AG04450 (cell line): Measurements from ENCODE around the gene NPRL2. TPM values are rescaled to one million over a fixed set of nuclear protein-coding genes. Genes with fewer than 3 reads are reported as not detected.
A peak's percentile ranks its signal among the peaks of the same experiment; 100 is the strongest.

Experiments used
- CTCF ChIA-PET: fragments of 300-600, 350-600 bp; formaldehyde crosslinking; extraction: SDS; loops from one replicate; lab custom pipeline; 2022; ENCODE audit warnings: antibody characterized with exemption, inconsistent platforms; lab: Charles Lee
- POLR2A ChIA-PET: fragments of 350-600 bp; formaldehyde crosslinking; extraction: SDS; loops from one replicate; lab custom pipeline; 2021; ENCODE audit warnings: antibody characterized with exemption, inconsistent platforms; lab: Yijun Ruan, JAX
- DNase-seq: peaks from one replicate; pipeline ENCODE4 v3.0.0-alpha.2; 2011; ENCODE audit warnings: low read depth, low spot score
- H3K27ac ChIP-seq: one replicate; pipeline ENCODE4 v1.5.1; 2012; ENCODE audit warnings: low read depth, low read length, control low read depth
- H3K27me3 ChIP-seq: one replicate; pipeline ENCODE4 v1.6.0; 2012; ENCODE audit warnings: low read length; ENCODE audit not compliant: control insufficient read depth, insufficient read depth
- H3K4me3 ChIP-seq: 2 replicates; pipeline ENCODE4 v1.5.1; 2011; ENCODE audit warnings: mild to moderate bottlenecking, low read depth, low read length, control low read depth
- H3K9me3 ChIP-seq: 2 replicates; pipeline ENCODE4 v1.5.1; 2012; ENCODE audit warnings: low read length; ENCODE audit not compliant: control insufficient read depth, insufficient read depth
- CTCF ChIP-seq: IDR thresholded peaks from 2 replicates; pipeline ENCODE4 v1.5.1; 2011; ENCODE audit warnings: low read depth, low read length, control low read depth, inconsistent platforms
- polyA minus RNA-seq: library from RNA; depleted of rRNA, polyadenylated mRNA; stranded (reverse); fragments of >200 nt; gene quantifications from 2 replicates; pipeline ENCODE4 v1.2.3, GENCODE V29; 2011; rRNA and poly(A)+ RNA removed
- polyA plus RNA-seq: library from polyadenylated mRNA; depleted of rRNA; stranded (reverse); fragments of >200 nt; gene quantifications from 2 replicates; pipeline ENCODE4 v1.2.3, GENCODE V29; 2011; rRNA removed

NPRL2 gene
- polyA plus RNA-seq (25.6 and 30.2 TPM in 2 replicates), polyA minus RNA-seq (23.7 and 34.8 TPM in 2 replicates)

GRCh38 chr3:50350527-50351322 lies at the start of gene NPRL2, which contains the start of gene CYB561D2:
TSS of gene NPRL2 (minus strand) at chr3:50350775. CDS start at chr3:50350652, 123 bp downstream.
TSS of gene CYB561D2 (plus strand) at chr3:50350862. CDS start at chr3:50351434, 572 bp downstream.
- POLR2A ChIA-PET: interaction anchor here (0.8 to 1.8 kb wide), 6 partner anchors 9 to 218 kb away, joined by 3 to 11 read pairs (median 5); partner anchors contain the start of genes HYAL3, NAA80, RASSF1 and TMEM115
- CTCF ChIA-PET: interaction anchor here (1.0 to 6.7 kb wide), 4 partner anchors 192 to 264 kb away, joined by 3 to 76 read pairs (median 29); no protein-coding TSS in a partner anchor
- peak within 1 kb of the TSS; percentile 97 for H3K4me3 ChIP-seq
- H3K27ac ChIP-seq: peak within 1 kb of the TSS; percentile 80
- DNase-seq: peak; percentile 72
- H3K9me3 ChIP-seq: no peaks in the 10 kb centered on the region
- no peak for TF ChIP-seq CTCF
- no peaks in the 10 kb centered on the region for H3K27me3 ChIP-seq

- Histone ChIP-seq H3K9me3 (no peaks in the 10 kb centered on the region; the same call in 1 of the 2 replicates), H3K27me3 (peaks cover 25% of the 10 kb centered on the region), H3K27ac (no peak overlapping the region), H3K4me3 (no peak overlapping the region)
- ChIA-PET POLR2A (no interaction called here), CTCF (no interaction called here)
- TF ChIP-seq CTCF: no peak
- DNase-seq: no peak
These were observed 45.9 kb upstream of the NPRL2 start for GRCh38 chr3:50396502-50396901.

GRCh38 chr3:50395070-50395860 lies 44.7 kb upstream of the NPRL2 start:
- DNase-seq: no peak
- Histone ChIP-seq H3K9me3 (no peaks in the 10 kb centered on the region; the same call in 1 of the 2 replicates), H3K4me3 (no peak overlapping the region), H3K27me3 (peaks cover 24% of the 10 kb centered on the region), H3K27ac (no peak overlapping the region)
- TF ChIP-seq CTCF: no peak
- POLR2A ChIA-PET: no interaction called here
- CTCF ChIA-PET: no interaction called here

GRCh38 chr3:50393061-50393460 lies 42.5 kb upstream of the NPRL2 start:
- no peak overlapping the region for H3K4me3 ChIP-seq
- peaks cover 24% of the 10 kb centered on the region for H3K27me3 ChIP-seq
- no peaks in the 10 kb centered on the region; the same call in 1 of the 2 replicates for H3K9me3 ChIP-seq
- no peak overlapping the region for H3K27ac ChIP-seq
- CTCF ChIA-PET: no interaction called here
- POLR2A ChIA-PET: no interaction called here
- DNase-seq: no peak
- no peak for TF ChIP-seq CTCF
